ENCODE results near the gene CAMTA1.

GRCh38 chr1:7610106-7610731, 825.0 kb downstream of the CAMTA1 start:
- no peak for TF ChIP-seq EZH2 (IDR thresholded peaks at IDR 0.05; ENCODE audit: borderline replicate concordance, low read depth, low read length, poor library complexity, severe bottlenecking)
- no peak for TF ChIP-seq CTCF (conservative IDR thresholded peaks at IDR 0.05; ENCODE audit: low read depth, low read length)

Data from A673 (cell line).